IPS-15b (cell line): ENCODE data around the gene FLII.
"Not testable (repeated sequence)": the region's sequence is repeated elsewhere in the genome, so short reads cannot be mapped to it uniquely, and the experiment has no call there.

Experiments used
- H3K27me3 ChIP-seq: one replicate; pipeline ENCODE4 v1.6.1; 2013; ENCODE audit warnings: low read length; ENCODE audit not compliant: control insufficient read depth, insufficient read depth
- H3K36me3 ChIP-seq: one replicate; pipeline ENCODE4 v1.6.1; 2013; ENCODE audit warnings: low read length; ENCODE audit not compliant: control insufficient read depth, insufficient read depth
- H3K4me1 ChIP-seq: one replicate; pipeline ENCODE4 v1.6.1; 2013; ENCODE audit warnings: mild to moderate bottlenecking, low read length; ENCODE audit not compliant: control insufficient read depth, insufficient read depth
- H3K4me3 ChIP-seq: one replicate; pipeline ENCODE4 v1.5.1; 2013; ENCODE audit warnings: low read depth, low read length
- H3K9ac ChIP-seq: one replicate; pipeline ENCODE4 v1.6.1; 2013; ENCODE audit warnings: low read depth, mild to moderate bottlenecking, low read length
- H3K9me3 ChIP-seq: one replicate; pipeline ENCODE4 v1.6.1; 2013; ENCODE audit warnings: mild to moderate bottlenecking, low read length; ENCODE audit not compliant: control insufficient read depth, insufficient read depth

FLII gene

DNA sequence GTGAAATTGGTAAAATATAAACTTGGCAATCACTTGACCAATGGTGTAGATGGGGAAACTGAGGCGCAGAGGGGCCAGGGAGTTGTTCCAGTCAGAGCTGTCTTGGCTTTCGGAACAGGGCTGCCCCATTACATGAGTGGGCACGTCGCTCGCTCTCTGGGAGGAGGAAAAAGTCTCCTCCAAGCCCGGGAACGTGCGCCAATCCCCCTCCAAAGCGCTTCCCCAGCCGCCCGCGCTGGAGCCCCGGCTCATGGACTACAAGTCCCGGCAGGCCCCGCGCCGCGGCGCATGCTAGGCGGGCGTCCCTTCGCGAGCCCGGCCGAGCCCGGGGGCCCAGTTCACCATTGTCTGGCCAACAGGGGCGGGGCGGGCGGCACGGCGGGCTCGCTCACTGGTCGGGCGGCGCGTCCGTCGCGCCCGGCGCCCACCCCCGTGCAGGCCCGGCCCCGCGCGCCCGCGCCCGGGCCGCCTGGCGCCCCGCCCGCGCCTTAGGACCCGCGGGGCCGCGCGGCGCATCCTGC lies 33.4 kb downstream of the FLII start, which contains the start of gene LLGL1:
Gene LLGL1 (plus strand): TSS at position 515 of the 521 bp plus-strand sequence. CDS start 48 bp downstream, outside the sequence.
- Histone ChIP-seq H3K9ac (peak within 1 kb of the TSS; percentile 84), H3K4me3 (peak within 1 kb of the TSS; percentile 99), H3K27me3 (no peaks in the 10 kb centered on the region), H3K36me3 (no peaks in the 10 kb centered on the region), H3K9me3 (no peaks in the 10 kb centered on the region), H3K4me1 (peaks cover 5% of the 10 kb centered on the region)

DNA sequence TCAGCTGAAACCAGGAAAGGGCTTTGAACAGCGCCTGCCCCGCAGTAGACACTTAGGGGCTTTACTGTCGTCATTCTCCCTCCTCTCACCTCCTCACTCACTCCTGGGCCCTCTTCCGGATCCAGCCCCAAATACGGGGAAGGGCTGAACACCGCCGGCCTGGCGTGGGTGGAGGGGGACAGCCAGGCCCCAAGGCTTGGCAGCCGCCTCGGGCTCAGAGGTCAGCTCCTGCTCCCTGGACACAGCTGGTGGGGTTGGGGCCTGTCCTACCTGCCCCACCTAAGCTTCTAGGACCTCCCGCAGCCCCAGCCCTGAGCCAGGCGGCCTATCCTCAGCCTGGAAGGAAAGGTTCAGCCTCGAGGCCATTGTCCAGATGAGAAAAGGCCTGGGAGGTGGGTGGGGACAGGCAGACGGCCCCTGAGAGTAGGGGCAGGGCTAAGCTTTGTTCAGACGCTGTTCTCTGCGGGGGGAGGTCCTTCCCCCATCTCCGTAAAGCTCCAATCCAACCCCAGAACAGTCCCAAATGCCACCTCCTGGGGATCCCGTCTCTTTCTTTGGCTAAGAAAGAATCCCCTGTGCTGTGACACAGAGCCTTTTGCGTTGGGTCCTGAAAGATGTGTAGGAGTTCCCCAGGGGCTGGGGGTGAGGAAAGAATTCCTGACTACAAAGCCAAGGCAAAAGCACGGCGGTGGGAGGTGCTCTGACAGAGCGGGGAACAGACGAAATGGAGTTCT lies 34.0 kb downstream of the FLII start:
- Histone ChIP-seq H3K36me3 (no peaks in the 10 kb centered on the region), H3K9me3 (no peaks in the 10 kb centered on the region), H3K4me1 (peaks cover 5% of the 10 kb centered on the region), H3K27me3 (no peaks in the 10 kb centered on the region), H3K9ac (peak overlapping the region; percentile 84), H3K4me3 (peak overlapping the region; percentile 82)

DNA sequence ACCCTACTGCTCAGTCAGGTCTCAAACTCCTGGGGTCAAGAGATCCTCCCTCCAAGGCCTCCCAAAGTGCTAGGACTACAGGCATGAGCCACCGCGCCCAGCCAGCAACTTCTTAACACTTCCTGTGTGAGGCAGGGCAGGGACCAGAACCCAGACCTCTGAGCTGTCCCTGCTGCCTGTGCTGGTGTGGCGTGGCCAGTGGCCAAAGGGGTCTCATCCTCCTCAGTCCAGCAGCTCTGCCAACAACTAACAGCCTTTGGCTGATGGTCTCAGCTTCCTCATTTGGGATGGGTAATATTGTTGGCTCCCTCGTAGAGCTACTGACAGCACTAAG lies 34.5 kb downstream of the FLII start:
- peak overlapping the region; percentile 84 for H3K9ac ChIP-seq
- H3K9me3 ChIP-seq: no peaks in the 10 kb centered on the region
- peaks cover 5% of the 10 kb centered on the region for H3K4me1 ChIP-seq
- H3K27me3 ChIP-seq: no peaks in the 10 kb centered on the region
- no peaks in the 10 kb centered on the region for H3K36me3 ChIP-seq
- peak overlapping the region; percentile 82 for H3K4me3 ChIP-seq

DNA sequence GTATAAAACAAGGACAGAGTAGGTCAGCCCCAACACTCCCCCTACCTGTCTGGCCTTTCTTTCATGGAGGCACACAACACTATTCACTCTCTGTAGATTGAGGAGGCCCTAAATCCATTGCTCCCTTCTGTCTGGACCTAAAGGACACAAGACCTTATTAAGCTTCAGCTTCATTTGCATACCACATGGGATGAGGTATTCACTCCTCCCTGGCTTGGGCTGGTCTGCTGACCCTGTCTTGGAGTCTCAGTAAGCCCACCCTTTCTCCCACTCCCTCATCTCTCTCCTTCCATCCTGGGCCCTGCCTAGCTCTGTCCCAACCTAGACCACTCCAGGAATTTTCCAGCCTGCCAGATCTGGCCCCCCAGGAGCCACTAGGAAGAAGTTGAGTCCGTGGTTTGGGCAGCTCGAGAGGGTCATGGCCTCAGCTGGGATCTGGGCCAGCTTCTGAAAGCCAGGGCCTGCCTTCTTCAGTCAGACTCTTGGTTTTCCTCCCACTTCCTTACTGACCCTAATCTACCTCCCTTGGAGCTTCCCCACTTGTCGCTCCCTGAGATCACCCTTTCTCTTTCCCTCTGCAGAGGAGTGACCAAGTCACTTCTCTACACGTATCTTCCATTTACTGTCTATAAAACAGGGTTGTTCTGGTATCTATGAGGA lies 39.7 kb downstream of the FLII start:
- Histone ChIP-seq H3K4me1 (peaks cover under 1% of the 10 kb centered on the region), H3K9me3 (no peaks in the 10 kb centered on the region), H3K27me3 (no peaks in the 10 kb centered on the region), H3K4me3 (no peak overlapping the region), H3K36me3 (no peaks in the 10 kb centered on the region), H3K9ac (no peak overlapping the region)

DNA sequence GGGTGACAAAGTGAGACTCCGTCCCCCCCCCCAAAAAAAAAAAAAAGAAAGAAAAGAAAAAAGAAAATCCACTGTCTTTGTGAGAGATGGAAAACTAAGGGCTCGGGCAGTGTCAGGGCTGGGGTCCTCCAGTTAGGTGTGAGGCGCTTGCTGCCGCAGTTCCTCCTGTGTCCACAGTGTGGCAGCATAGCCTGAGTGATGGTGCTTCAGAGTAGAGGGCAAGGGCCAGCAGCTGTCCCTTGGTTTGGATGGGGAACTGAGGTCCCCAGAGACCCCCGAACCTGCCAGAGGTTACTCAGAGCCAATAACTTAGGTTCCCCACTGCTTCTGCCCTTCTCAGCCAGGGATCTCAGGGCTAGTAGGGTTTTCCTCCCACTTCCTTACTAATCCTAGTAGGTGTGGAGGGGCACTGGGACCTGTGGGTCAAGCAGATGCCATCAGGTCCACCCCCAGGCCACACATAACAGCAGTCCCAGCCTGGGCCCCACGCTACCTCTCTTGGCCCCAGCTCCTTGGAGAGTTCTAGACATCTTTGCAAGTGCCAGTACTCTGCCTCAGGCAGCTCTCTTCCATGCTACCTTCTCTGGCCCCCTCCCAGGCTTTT lies 41.0 kb downstream of the FLII start:
- H3K9me3 ChIP-seq: no peaks in the 10 kb centered on the region
- H3K36me3 ChIP-seq: no peaks in the 10 kb centered on the region
- H3K27me3 ChIP-seq: no peaks in the 10 kb centered on the region
- H3K4me3 ChIP-seq: no peak overlapping the region
- no peaks in the 10 kb centered on the region for H3K4me1 ChIP-seq
- no peak overlapping the region for H3K9ac ChIP-seq

DNA sequence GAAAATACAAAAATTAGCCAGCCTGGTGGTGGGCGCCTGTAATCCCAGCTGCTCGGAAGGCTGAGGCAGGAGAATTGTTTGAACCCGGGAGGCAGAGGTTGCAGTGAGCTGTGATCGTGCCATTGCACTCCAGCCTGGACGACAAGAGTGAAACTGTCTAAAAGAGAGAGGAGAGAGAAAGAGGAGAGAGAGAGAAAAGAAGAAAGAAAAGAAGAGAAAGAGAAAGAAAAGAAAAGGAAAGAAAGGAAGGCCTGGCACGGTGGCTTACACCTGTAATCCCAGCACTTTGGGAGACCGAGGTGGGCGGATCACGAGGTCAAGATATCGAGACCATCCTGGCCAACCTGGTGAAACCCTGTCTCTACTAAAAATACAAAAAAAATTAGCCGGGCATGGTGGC lies 41.6 kb downstream of the FLII start:
- not testable (repeated sequence) for H3K36me3 ChIP-seq, H3K9ac ChIP-seq, H3K4me3 ChIP-seq, H3K4me1 ChIP-seq, H3K27me3 ChIP-seq, H3K9me3 ChIP-seq

DNA sequence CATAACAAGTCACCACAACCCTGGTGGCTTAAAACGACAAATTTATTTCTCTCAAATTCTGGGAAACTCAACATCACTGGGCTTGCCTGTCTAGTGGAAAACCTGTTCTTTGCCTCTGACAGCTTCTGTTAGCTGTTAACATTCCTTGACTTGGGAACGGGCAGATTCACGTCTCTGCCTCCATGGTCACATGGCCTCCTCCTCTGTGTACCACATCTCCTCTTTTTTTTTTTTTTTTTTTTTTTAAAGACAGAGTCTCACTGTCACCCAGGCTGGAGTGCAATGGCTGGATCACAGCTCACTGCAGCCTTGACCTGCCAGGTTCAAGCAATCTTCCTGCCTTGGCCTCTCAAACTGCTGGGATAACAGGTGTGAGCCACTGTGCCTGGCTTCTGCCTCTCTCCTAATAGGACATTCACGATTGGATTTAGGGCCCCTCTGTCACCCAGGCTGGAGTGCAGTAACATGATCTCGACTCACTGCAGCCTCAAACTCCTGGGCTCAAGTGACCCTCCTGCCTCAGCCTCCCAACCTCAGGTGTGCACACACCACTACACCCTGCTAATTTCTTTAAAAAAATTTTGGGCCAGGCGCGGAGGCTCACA lies 44.8 kb downstream of the FLII start:
- peaks cover 3% of the 10 kb centered on the region for H3K36me3 ChIP-seq
- H3K27me3 ChIP-seq: no peaks in the 10 kb centered on the region
- H3K9ac ChIP-seq: no peak overlapping the region
- no peaks in the 10 kb centered on the region for H3K9me3 ChIP-seq
- H3K4me3 ChIP-seq: no peak overlapping the region
- H3K4me1 ChIP-seq: no peaks in the 10 kb centered on the region

DNA sequence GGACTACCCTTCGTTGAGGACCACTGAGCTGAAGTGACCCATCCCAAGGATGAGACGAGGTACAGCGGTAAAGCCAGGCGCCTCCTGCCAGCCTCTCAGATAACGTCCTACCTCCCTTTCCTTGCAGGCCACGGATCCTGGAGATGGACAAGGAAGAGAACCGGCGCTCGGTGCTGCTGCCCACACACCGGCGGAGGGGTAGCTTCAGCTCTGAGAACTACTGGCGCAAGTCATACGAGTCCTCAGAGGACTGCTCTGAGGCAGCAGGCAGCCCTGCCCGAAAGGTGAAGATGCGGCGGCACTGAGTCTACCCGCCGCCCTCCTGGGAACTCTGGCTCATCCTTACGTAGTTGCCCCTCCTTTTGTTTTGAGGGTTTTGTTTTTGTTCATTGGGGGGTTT lies 50.4 kb downstream of the FLII start:
- no peaks in the 10 kb centered on the region for H3K9me3 ChIP-seq
- peaks cover 6% of the 10 kb centered on the region for H3K4me1 ChIP-seq
- H3K27me3 ChIP-seq: no peaks in the 10 kb centered on the region
- peaks cover 31% of the 10 kb centered on the region for H3K36me3 ChIP-seq
- H3K4me3 ChIP-seq: no peak overlapping the region
- no peak overlapping the region for H3K9ac ChIP-seq

DNA sequence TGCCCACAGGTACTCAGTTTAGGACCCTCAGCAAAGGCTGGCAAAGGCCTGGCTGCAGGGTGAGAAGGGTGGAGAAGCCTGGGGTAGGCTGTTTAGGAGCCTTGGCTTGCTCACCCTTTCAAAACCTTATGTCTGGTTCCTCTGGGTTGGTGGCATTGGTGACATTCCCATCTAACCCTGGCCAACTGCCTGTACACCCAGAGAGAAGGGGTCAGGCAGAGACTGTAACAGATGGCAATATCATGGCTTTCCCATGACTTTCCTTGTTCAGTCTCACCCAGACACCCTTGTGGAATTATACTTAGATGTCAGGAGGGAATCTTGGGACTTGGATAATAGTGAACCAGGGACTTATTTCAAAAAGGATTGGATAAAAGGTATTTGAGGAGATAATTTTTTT lies 51.6 kb downstream of the FLII start:
- Histone ChIP-seq H3K4me3 (no peak overlapping the region), H3K9ac (no peak overlapping the region), H3K9me3 (no peaks in the 10 kb centered on the region), H3K27me3 (no peaks in the 10 kb centered on the region), H3K36me3 (peaks cover 33% of the 10 kb centered on the region), H3K4me1 (peaks cover 8% of the 10 kb centered on the region)

DNA sequence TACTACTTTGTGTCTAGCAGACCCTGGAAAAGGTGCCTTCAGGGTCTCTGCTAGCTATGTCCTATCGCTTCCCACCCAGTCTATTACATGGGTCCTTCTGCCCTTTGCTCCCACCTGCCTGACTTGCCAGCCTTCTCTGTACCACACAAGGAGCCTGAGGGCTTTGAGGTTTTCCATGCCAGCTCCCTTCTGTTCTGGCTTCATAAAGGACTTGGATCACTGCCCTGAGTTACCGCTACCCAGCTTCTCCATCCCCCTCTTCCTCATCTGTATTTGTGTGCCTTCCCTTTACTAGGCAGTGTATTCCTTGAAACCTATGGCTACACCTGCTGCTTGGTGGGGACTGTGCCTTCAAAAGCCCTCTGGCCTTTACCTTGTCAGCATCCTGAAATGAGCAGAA lies 52.7 kb downstream of the FLII start:
- Histone ChIP-seq H3K27me3 (no peaks in the 10 kb centered on the region), H3K9ac (no peak overlapping the region), H3K4me3 (no peak overlapping the region), H3K9me3 (no peaks in the 10 kb centered on the region), H3K4me1 (peaks cover 8% of the 10 kb centered on the region), H3K36me3 (peaks cover 33% of the 10 kb centered on the region)

DNA sequence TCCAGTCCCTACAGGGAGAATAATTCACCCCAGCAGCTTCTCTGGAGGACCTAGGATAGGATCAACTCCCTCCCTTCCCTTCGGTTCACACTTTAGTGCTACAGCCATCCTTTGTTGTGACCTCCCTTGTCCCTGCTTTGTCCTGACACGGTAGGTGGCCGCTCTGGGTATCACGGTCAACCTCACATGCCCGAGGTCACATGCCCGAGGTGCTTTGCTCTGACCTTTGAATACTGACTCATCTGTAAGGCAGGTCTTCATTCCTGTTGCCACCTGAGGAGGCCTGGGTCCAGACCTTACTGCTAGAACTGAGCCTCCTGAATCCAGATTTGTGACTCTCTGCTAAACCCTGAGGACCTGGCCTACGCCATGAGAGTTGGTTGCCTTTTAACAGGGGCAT lies 55.2 kb downstream of the FLII start:
- Histone ChIP-seq H3K36me3 (peaks cover 38% of the 10 kb centered on the region), H3K4me1 (peaks cover 11% of the 10 kb centered on the region), H3K9ac (no peak overlapping the region), H3K9me3 (no peaks in the 10 kb centered on the region), H3K4me3 (no peak overlapping the region), H3K27me3 (no peaks in the 10 kb centered on the region)
